SK-N-SH treated with all-trans-retinoic acid at 6 μM for 48 hours (cell line): ENCODE measurements around the gene EYA4.

Source experiments
- ARNTL ChIP-seq: fragments of 450-650 bp; formaldehyde crosslinking; IDR thresholded peaks from 2 replicates; pipeline ENCODE4 v1.5.0; 2020; ENCODE audit warnings: low read depth, mild to moderate bottlenecking, moderate library complexity, borderline replicate concordance
- BACH2 ChIP-seq: fragments of 250-450 bp; sonication (Bioruptor Pico); IDR thresholded peaks from 2 replicates; pipeline ENCODE4 v1.9.0; 2021; ENCODE audit warnings: mild to moderate bottlenecking, borderline replicate concordance
- GLIS3 ChIP-seq: fragments of 250-450 bp; sonication (Bioruptor Pico); IDR thresholded peaks from 2 replicates; pipeline ENCODE4 v1.5.0; 2020; ENCODE audit warnings: mild to moderate bottlenecking, moderate library complexity
- ISL1 ChIP-seq: fragments of 250-450 bp; sonication (Bioruptor Pico); IDR thresholded peaks from 2 replicates; pipeline ENCODE4 v2.1.2; 2022; ENCODE audit warnings: mild to moderate bottlenecking, moderate library complexity
- OSR1 ChIP-seq: fragments of 250-450 bp; sonication (Bioruptor Pico); IDR thresholded peaks from 2 replicates; pipeline ENCODE4 v1.8.0; 2022; ENCODE audit warnings: moderate library complexity, mild to moderate bottlenecking, inconsistent platforms
- POU6F1 ChIP-seq: fragments of 250-450 bp; sonication (Bioruptor Pico); IDR thresholded peaks from 2 replicates; pipeline ENCODE4 v1.8.0; 2021; ENCODE audit warnings: low read depth, mild to moderate bottlenecking, moderate library complexity, borderline replicate concordance
- RARB ChIP-seq: fragments of 250-450 bp; sonication (Bioruptor Pico); IDR thresholded peaks from 2 replicates; pipeline ENCODE4 v1.8.0; 2021; ENCODE audit warnings: mild to moderate bottlenecking, moderate library complexity
- TCF4 ChIP-seq: fragments of 250-450 bp; sonication (Bioruptor Pico); IDR thresholded peaks from 2 replicates; pipeline ENCODE4 v1.8.0; 2021; ENCODE audit warnings: mild to moderate bottlenecking, moderate library complexity, borderline replicate concordance
- TOX ChIP-seq: fragments of 250-450 bp; sonication (Bioruptor Pico); IDR thresholded peaks from 2 replicates; pipeline ENCODE4 v1.8.0; 2021; ENCODE audit warnings: mild to moderate bottlenecking, moderate library complexity, borderline replicate concordance
- ZFP3 ChIP-seq: fragments of 250-450 bp; sonication (Bioruptor Pico); IDR thresholded peaks from 2 replicates; pipeline ENCODE4 v1.5.0; 2020; ENCODE audit warnings: mild to moderate bottlenecking, moderate library complexity
- TF ChIP-seq, protein P1 (sequence below): fragments of 250-450 bp; sonication (Bioruptor Pico); IDR thresholded peaks from 2 replicates; pipeline ENCODE4 v1.8.0; 2020; ENCODE audit warnings: mild to moderate bottlenecking, moderate library complexity, borderline replicate concordance

DNA sequence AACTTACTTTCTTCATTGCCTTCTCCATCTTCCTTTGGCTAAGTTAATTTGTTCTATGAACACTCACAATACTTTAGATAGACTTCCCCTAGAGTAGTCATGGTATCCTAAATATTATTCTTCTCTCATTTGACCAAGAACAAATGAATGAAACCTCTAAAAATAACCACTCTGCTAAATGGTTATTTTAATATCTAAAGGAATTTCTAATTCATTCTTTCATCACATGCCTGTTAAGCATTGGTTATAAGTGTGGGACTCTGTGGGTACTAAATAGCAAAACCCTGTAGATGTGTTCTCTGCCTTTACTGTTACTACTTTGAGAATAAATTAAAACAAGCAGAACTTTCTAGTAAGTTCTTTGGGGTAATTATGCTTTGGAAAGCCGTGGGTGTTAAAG lies 138.9 kb downstream of the EYA4 start:
- TF ChIP-seq, protein P1, sequence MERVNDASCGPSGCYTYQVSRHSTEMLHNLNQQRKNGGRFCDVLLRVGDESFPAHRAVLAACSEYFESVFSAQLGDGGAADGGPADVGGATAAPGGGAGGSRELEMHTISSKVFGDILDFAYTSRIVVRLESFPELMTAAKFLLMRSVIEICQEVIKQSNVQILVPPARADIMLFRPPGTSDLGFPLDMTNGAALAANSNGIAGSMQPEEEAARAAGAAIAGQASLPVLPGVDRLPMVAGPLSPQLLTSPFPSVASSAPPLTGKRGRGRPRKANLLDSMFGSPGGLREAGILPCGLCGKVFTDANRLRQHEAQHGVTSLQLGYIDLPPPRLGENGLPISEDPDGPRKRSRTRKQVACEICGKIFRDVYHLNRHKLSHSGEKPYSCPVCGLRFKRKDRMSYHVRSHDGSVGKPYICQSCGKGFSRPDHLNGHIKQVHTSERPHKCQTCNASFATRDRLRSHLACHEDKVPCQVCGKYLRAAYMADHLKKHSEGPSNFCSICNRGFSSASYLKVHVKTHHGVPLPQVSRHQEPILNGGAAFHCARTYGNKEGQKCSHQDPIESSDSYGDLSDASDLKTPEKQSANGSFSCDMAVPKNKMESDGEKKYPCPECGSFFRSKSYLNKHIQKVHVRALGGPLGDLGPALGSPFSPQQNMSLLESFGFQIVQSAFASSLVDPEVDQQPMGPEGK (CRISPR knock-in tag): no peak
- TF ChIP-seq ZFP3 (CRISPR knock-in tag): no peak
- TF ChIP-seq ARNTL (CRISPR knock-in tag): no peak
- TF ChIP-seq RARB (CRISPR knock-in tag): no peak
- TF ChIP-seq BACH2 (CRISPR knock-in tag): no peak
- no peak for TF ChIP-seq TOX
- TF ChIP-seq POU6F1 (CRISPR knock-in tag): no peak
- TF ChIP-seq OSR1 (CRISPR knock-in tag): no peak
- TF ChIP-seq GLIS3 (CRISPR knock-in tag): no peak
- TF ChIP-seq ISL1: no peak
- TF ChIP-seq TCF4 (CRISPR knock-in tag): no peak
